T-cell (primary cell): ENCODE data around the gene FCER2. TPM values are rescaled to one million over a fixed set of nuclear protein-coding genes. Genes with fewer than 3 reads are reported as not detected.

Experiments
- ATAC-seq, 4 experiments: fragments of 200-7000 bp in 3 of 4; fragments of 150-1000 bp in 1 of 4; cut with Tn5 transposase; replicated peaks in 1 of 4; 1 replicate in 3 of 4; 2 replicates in 1 of 4; pipeline ENCODE4 v1.10.0; 2021; ENCODE audit warnings: moderate library complexity in 3 of 4, mild to moderate bottlenecking in 2 of 4, moderate number of reproducible peaks in 1 of 4
- CTCF ChIA-PET, 2 donors: fragments of 300-600 bp; sonication (Branson Sonifier 250); formaldehyde crosslinking; loops; one replicate each; lab custom pipeline; 2022; ENCODE audit warnings: antibody characterized with exemption in 2 of 2; lab: Charles Lee
- POLR2A ChIA-PET, 2 donors: fragments of 300-600 bp; sonication (Branson Sonifier 250); formaldehyde crosslinking; loops; one replicate each; lab custom pipeline; 2022; ENCODE audit warnings: antibody characterized with exemption in 2 of 2; lab: Charles Lee
- DNase-seq, 35 experiments: peaks; one replicate each; pipeline versions ENCODE4 v3.0.0 to v3.0.0-alpha.2; 2013 to 2023
- H3K27ac ChIP-seq: one replicate; pipeline ENCODE4 v1.5.1; 2013; ENCODE audit warnings: low read length
- H3K27me3 ChIP-seq, 2 experiments: replicated peaks in 1 of 2; 1 replicate in 1 of 2; 2 replicates in 1 of 2; pipeline versions ENCODE4 v1.6.1 to v1.7.0; 2013; ENCODE audit warnings: low read length in 1 of 2, mixed read lengths in 1 of 2; ENCODE audit not compliant: control insufficient read depth in 2 of 2, insufficient read depth in 2 of 2; ENCODE audit errors: extremely low read depth in 1 of 2
- H3K36me3 ChIP-seq, 2 donors: 1 replicate in 1 of 2; 2 replicates in 1 of 2; pipeline versions ENCODE4 v1.6.1 to v1.7.0; 2013; ENCODE audit warnings: low read length in 1 of 2; ENCODE audit not compliant: control insufficient read depth in 2 of 2, insufficient read depth in 1 of 2; ENCODE audit errors: extremely low read depth in 1 of 2
- H3K4me1 ChIP-seq, 2 experiments: 1 replicate in 1 of 2; 2 replicates in 1 of 2; pipeline versions ENCODE4 v1.6.1 to v1.7.0; 2013; ENCODE audit warnings: low read length in 2 of 2, mixed read lengths in 1 of 2; ENCODE audit not compliant: insufficient read depth in 2 of 2, control insufficient read depth in 1 of 2; ENCODE audit errors: extremely low read depth in 1 of 2
- H3K4me3 ChIP-seq, 2 donors: 1 replicate in 1 of 2; 2 replicates in 1 of 2; pipeline versions ENCODE4 v1.5.1 to v1.7.0; 2013; ENCODE audit warnings: mild to moderate bottlenecking in 2 of 2, low read length in 1 of 2, moderate library complexity in 1 of 2; ENCODE audit not compliant: control insufficient read depth in 1 of 2; ENCODE audit errors: extremely low read depth in 1 of 2
- H3K9me3 ChIP-seq: 2 replicates; pipeline ENCODE4 v1.7.0; 2013
- H3K27ac Mint-ChIP-seq, 2 donors: one replicate each; pipeline ENCODE4 v1.8.0; 2020 to 2021; ENCODE audit warnings: mild to moderate bottlenecking in 2 of 2, mixed read lengths in 2 of 2
- H3K27me3 Mint-ChIP-seq, 2 donors: one replicate each; pipeline ENCODE4 v1.8.0; 2021 to 2022; ENCODE audit warnings: mixed read lengths in 2 of 2
- H3K36me3 Mint-ChIP-seq: one replicate; pipeline ENCODE4 v1.8.0; 2021; ENCODE audit warnings: mixed read lengths
- H3K4me1 Mint-ChIP-seq, 3 donors: one replicate each; pipeline ENCODE4 v1.8.0; 2020 to 2022; ENCODE audit warnings: mixed read lengths in 3 of 3, mild to moderate bottlenecking in 1 of 3
- H3K4me3 Mint-ChIP-seq, 3 donors: one replicate each; pipeline ENCODE4 v1.8.0; 2020 to 2022; ENCODE audit warnings: mild to moderate bottlenecking in 3 of 3, mixed read lengths in 3 of 3, moderate library complexity in 3 of 3
- H3K9me3 Mint-ChIP-seq, 3 donors: one replicate each; pipeline ENCODE4 v1.8.0; 2020 to 2022; ENCODE audit warnings: mixed read lengths in 3 of 3
- WGBS: methylation state at CpG from one replicate; pipeline ENCODE4 v1.1.5; 2013; ENCODE audit warnings: missing lambda C conversion rate; ENCODE audit not compliant: insufficient coverage; 5-methylcytosine and 5-hydroxymethylcytosine counted together
- total RNA-seq, 35 experiments: library from RNA in 6 of 35; stranded (reverse) in 6 of 35; fragments of 120-200 nt in 1 of 35; gene quantifications; one replicate each; pipeline versions ENCODE4 v1.2.1 to v1.2.4 and lab custom pipeline; 2013 to 2026

Gene FCER2
- total RNA-seq, 5 donors from 2014 or later (not counting 1 experiment from before 2014, with no cell fraction given): 0.90 to 2.5 (median 1.2) TPM

DNA sequence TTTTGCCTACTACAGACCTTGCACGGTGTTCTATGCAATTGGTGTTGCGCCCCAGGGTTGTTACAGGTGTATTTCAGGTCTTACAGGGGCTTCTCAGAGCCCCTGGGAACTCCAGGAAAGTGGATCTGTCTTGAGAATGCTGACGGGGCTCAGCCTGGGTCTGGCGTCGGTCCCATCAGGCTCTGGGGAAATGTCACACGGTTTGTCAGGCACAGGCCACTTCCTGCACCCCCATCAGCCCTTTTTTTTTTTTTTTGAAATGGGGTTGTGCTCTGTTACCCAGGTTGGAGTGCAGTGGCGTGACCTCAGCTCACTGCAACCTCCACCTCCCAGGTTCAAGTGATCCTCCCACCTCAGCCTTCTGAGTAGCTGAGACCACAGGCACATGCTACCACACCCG lies 16.7 kb upstream of the FCER2 start:
- Histone ChIP-seq H3K27ac (no peak overlapping the region), H3K27me3 (peaks cover 0 to 8% of the 10 kb centered on the region in 2 experiments), H3K36me3 (no peaks in the 10 kb centered on the region), H3K9me3 (no peaks in the 10 kb centered on the region), H3K4me1 (peaks cover 0 to 16% of the 10 kb centered on the region in 2 experiments), H3K4me3 (no peak overlapping the region)
- WGBS: 80% methylated on average over 3 of the region's 8 CpGs
- ChIA-PET CTCF (no interaction called here), POLR2A (no interaction called here)
- ATAC-seq (peak in 2 of 4 experiments; percentile 53 to 68), DNase-seq (peak in 10 of 35 experiments; percentile 6 to 45 (median 12))
- H3K9me3 Mint-ChIP-seq: peaks cover 0 to 4% (median 4%) of the 10 kb centered on the region in 3 donors
- peaks cover 6 to 14% (median 8%) of the 10 kb centered on the region in 3 donors for H3K4me1 Mint-ChIP-seq
- H3K27me3 Mint-ChIP-seq: no peaks in the 10 kb centered on the region
- H3K36me3 Mint-ChIP-seq: no peaks in the 10 kb centered on the region
- H3K27ac Mint-ChIP-seq: peak overlapping the region in 1 of 2 donors; percentile 52
- peak overlapping the region in 2 of 3 donors; percentile 13 to 43 for H3K4me3 Mint-ChIP-seq

DNA sequence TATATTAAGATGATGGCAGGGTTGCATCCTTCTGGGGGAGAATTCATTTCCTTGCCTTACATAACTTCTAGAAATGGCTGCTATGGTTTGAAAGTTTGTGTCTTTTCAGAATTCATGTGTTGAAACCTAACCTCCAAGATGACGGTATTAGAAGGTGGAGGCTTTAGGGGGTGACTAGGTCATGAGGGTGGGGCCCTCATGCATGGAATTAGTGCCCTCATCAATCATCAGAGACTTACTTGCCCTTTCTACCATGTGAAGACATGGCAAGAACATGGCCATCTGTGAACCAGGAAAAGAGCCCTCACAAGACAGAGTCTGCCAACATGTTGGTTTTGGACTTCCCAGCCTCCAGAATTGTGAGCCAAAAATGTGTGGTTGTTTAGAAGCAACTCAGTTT lies 14.8 kb upstream of the FCER2 start:
- Mint-ChIP-seq H3K4me1 (peaks cover 6 to 14% (median 8%) of the 10 kb centered on the region in 3 donors), H3K4me3 (no peak overlapping the region), H3K9me3 (peaks cover 0 to 4% (median 4%) of the 10 kb centered on the region in 3 donors), H3K27ac (no peak overlapping the region), H3K36me3 (no peaks in the 10 kb centered on the region), H3K27me3 (no peaks in the 10 kb centered on the region)
- ATAC-seq: no peak
- ChIA-PET CTCF (no interaction called here), POLR2A (no interaction called here)
- WGBS: no CpG with 5 or more reads among the region's 1 CpG
- Histone ChIP-seq H3K9me3 (no peaks in the 10 kb centered on the region), H3K36me3 (no peaks in the 10 kb centered on the region), H3K4me3 (no peak overlapping the region), H3K27ac (no peak overlapping the region), H3K4me1 (peaks cover 0 to 16% of the 10 kb centered on the region in 2 experiments), H3K27me3 (peaks cover 0 to 4% of the 10 kb centered on the region in 2 experiments)
- no peak for DNase-seq

DNA sequence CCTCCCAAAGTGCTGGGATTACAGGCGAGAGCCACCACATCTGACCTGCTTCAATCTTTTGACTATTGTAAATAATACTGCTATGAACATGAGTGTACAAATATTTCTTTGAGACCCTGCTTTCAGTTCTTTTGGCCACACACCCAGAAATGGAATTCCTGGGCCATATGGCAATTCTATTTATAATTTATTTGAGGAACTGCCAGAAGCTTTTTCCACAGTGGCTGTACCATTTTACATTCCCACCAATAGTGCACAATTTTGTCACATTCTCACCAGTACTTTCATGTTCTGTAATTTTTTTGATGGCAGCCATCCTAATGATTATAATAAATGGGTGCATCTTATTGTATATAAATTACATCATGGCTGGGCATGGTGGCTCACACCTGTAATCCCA lies 13.7 kb upstream of the FCER2 start:
- Histone ChIP-seq H3K36me3 (no peaks in the 10 kb centered on the region), H3K27me3 (peaks cover 0 to 4% of the 10 kb centered on the region in 2 experiments), H3K4me3 (no peak overlapping the region), H3K4me1 (peaks cover 0 to 16% of the 10 kb centered on the region in 2 experiments), H3K9me3 (no peaks in the 10 kb centered on the region), H3K27ac (no peak overlapping the region)
- WGBS: no CpG with 5 or more reads among the region's 1 CpG
- POLR2A ChIA-PET: no interaction called here
- Mint-ChIP-seq H3K4me1 (peaks cover 6 to 15% (median 11%) of the 10 kb centered on the region in 3 donors), H3K27me3 (no peaks in the 10 kb centered on the region), H3K4me3 (no peak overlapping the region), H3K36me3 (no peaks in the 10 kb centered on the region), H3K27ac (no peak overlapping the region), H3K9me3 (peaks cover 0 to 4% (median 4%) of the 10 kb centered on the region in 3 donors)
- ATAC-seq: no peak
- CTCF ChIA-PET: no interaction called here
- DNase-seq: no peak

- ATAC-seq: no peak
- POLR2A ChIA-PET: no interaction called here
- Mint-ChIP-seq H3K36me3 (no peaks in the 10 kb centered on the region), H3K9me3 (no peaks in the 10 kb centered on the region), H3K4me3 (no peak overlapping the region), H3K27ac (no peak overlapping the region), H3K4me1 (peaks cover 25 to 38% (median 37%) of the 10 kb centered on the region in 3 donors), H3K27me3 (no peaks in the 10 kb centered on the region)
- Histone ChIP-seq H3K9me3 (no peaks in the 10 kb centered on the region), H3K27me3 (peaks cover 0 to 9% of the 10 kb centered on the region in 2 experiments), H3K4me1 (peaks cover 15 to 31% of the 10 kb centered on the region in 2 experiments), H3K36me3 (no peaks in the 10 kb centered on the region), H3K4me3 (no peak overlapping the region), H3K27ac (no peak overlapping the region)
- DNase-seq: no peak
- whole genome bisulfite sequencing: 81% methylated on average over 5 of the region's 5 CpGs
- CTCF ChIA-PET: no interaction called here
Measured at GRCh38 chr19:7710616-7711015, 8.7 kb upstream of the FCER2 start.

DNA sequence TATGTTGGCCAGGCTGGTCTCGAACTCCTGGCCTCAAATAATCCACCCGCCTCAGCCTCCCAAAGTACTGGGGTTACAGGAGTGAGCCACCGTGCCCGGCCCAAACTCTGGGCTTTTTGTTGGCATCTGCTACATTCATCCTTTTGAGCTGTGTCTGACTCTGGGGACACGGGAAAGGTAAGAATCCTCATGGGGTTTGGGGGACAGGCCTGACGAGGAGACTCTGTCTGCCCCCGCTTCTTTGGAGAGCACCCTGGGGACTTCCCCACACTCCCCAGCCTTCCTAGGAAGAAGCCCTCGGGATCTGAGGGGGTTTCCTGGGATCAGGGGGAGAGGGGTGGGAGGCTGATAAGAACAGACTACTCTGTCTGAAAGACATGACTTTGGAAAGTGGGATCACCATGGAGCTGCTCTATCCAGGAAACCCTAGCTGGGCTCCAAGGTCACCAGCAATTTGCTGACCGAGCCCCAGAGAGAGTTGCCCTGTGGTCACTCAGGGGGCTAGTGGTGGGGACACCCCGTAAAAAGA lies 8.1 kb upstream of the FCER2 start:
- peaks cover 15 to 37% of the 10 kb centered on the region in 2 experiments for H3K4me1 ChIP-seq
- 96% methylated on average over 3 of the region's 10 CpGs for WGBS
- peaks cover 0 to 9% of the 10 kb centered on the region in 2 experiments for H3K27me3 ChIP-seq
- no peaks in the 10 kb centered on the region for H3K36me3 ChIP-seq
- H3K9me3 ChIP-seq: no peaks in the 10 kb centered on the region
- Mint-ChIP-seq H3K27me3 (no peaks in the 10 kb centered on the region), H3K4me3 (no peak overlapping the region), H3K4me1 (peaks cover 31 to 44% (median 43%) of the 10 kb centered on the region in 3 donors), H3K9me3 (no peaks in the 10 kb centered on the region), H3K27ac (no peak overlapping the region), H3K36me3 (no peaks in the 10 kb centered on the region)
- ChIA-PET POLR2A (no interaction called here), CTCF (no interaction called here)
- no peak overlapping the region for H3K4me3 ChIP-seq
- ATAC-seq: no peak
- no peak for DNase-seq
- H3K27ac ChIP-seq: no peak overlapping the region

DNA sequence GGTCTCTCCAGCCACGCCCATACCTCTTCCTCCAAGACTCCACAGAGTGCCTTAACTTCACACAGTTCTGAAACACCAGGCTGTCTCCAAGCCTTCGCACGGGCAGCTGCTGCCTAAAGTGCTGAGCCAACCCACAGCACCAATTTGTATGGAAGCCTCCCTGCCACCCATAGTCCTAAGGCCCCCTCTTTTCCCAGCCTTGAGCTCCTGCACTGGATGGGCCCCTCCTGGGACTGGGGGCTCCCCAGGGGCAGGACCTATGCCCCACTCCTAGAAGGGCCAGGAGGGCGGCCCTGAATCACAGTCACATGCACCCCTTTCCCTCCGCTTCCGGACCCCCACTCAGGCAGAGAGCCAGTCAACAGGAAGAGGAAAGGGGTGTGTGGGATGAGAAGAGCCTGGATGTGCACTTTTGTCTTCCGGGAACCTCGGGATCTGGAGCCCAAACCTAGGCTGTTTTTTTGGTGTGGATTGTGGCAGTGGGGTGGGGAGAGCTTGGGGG lies 5.1 kb upstream of the FCER2 start:
- Histone ChIP-seq H3K9me3 (no peaks in the 10 kb centered on the region), H3K4me3 (no peak overlapping the region), H3K4me1 (peaks cover 15 to 50% of the 10 kb centered on the region in 2 experiments), H3K27me3 (peaks cover 0 to 9% of the 10 kb centered on the region in 2 experiments), H3K36me3 (no peaks in the 10 kb centered on the region), H3K27ac (peak overlapping the region; percentile 88)
- POLR2A ChIA-PET: no interaction called here
- no peaks in the 10 kb centered on the region for H3K9me3 Mint-ChIP-seq
- H3K4me1 Mint-ChIP-seq: peaks cover 45 to 66% (median 62%) of the 10 kb centered on the region in 3 donors
- no peak for DNase-seq
- CTCF ChIA-PET: no interaction called here
- peak overlapping the region; percentile 96 to 98 for H3K27ac Mint-ChIP-seq
- H3K4me3 Mint-ChIP-seq: peak overlapping the region; percentile 8 to 78 (median 51)
- no peak for ATAC-seq
- WGBS: 80% methylated on average over 5 of the region's 8 CpGs
- H3K27me3 Mint-ChIP-seq: no peaks in the 10 kb centered on the region
- no peaks in the 10 kb centered on the region for H3K36me3 Mint-ChIP-seq
